K562 treated with DMSO at 1 percent for 12 hours (cell line): ENCODE data around the gene GOLGA6L6. TPM values are rescaled to one million over a fixed set of nuclear protein-coding genes. Genes with fewer than 3 reads are reported as not detected.

Experiments used
- total RNA-seq: library from RNA; unstranded; fragments of 300-600 nt; gene quantifications from 2 replicates; pipeline ENCODE4 v1.2.3, GENCODE V29; 2022; ENCODE audit not compliant: insufficient read depth

Gene GOLGA6L6
- not detected in 2 replicates for total RNA-seq

GRCh38 chr15:20541700-20542099 is at the start of gene GOLGA6L6:
Gene GOLGA6L6, minus strand, starts transcription at chr15:20541800. Its CDS starts 91 bp downstream, at chr15:20541709.

